ENCODE results near the gene EARS2. TPM values are rescaled to one million over a fixed set of nuclear protein-coding genes. Genes with fewer than 3 reads are reported as not detected.

Gene EARS2
- total RNA-seq, 1 donor = 32.6 TPM

DNA sequence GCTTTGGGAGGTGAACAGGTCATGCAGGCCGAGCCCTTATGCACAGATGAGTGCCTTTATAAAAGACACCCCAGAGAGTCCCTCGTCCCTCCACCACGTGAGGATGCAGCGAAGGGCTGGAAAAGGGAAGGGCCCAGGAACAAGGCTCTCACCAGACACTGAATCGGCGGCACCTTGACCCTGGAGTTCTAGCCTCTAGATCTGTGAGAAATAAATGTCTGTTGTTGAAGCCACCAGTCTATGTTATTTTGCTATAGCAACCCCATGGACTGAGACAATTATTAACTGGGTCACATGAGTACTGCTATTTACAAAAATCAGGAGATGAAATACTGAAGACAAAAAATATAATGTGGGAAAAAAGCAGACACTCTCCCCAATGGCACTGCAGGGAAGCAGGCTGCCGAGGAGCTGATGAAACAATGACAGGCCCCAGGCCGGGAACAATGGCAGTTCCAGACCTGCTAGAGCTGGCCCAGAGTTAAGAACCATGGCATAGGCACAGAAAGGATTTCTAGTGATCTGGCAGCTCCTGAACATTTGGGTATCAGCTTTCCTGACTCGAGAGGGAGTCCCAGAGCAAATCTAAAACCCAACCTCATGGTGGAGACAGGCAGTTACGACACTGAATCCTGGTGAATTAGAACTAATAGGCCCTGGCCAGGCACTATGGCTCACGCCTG, 29.0 kb downstream of the EARS2 start:
- peaks cover 61% of the 10 kb centered on the region for H3K36me3 ChIP-seq (ENCODE audit: insufficient read depth, low read length)
- no peaks in the 10 kb centered on the region for H3K27me3 ChIP-seq (ENCODE audit: insufficient read depth, low read length)
- H3K4me3 ChIP-seq (ENCODE audit: insufficient read depth, low read length) = no peak overlapping the region
- TF ChIP-seq CTCF (IDR thresholded peaks at IDR 0.05; ENCODE audit: extremely low read depth, low read depth, low read length) = no peak
- H3K27ac ChIP-seq (ENCODE audit: low read depth, low read length) = no peak overlapping the region
- no peaks in the 10 kb centered on the region for H3K9me3 ChIP-seq (ENCODE audit: low read depth, low read length)
- no peak overlapping the region for H3K4me2 ChIP-seq (ENCODE audit: insufficient read depth, low read length)
- DNase-seq (ENCODE audit: insufficient read length, low spot score, missing footprints) = no peak
- no peak overlapping the region for H2AFZ ChIP-seq (ENCODE audit: low read length)
- H3K79me2 ChIP-seq (ENCODE audit: insufficient read depth, low read length) = no peaks in the 10 kb centered on the region
- no peaks in the 10 kb centered on the region for H4K20me1 ChIP-seq (ENCODE audit: insufficient read depth, low read length)
- H3K4me1 ChIP-seq (ENCODE audit: insufficient read depth, low read length) = no peaks in the 10 kb centered on the region

GRCh38 chr16:23524886-23525285, 32.3 kb downstream of the EARS2 start:
- Histone ChIP-seq H3K9me3 (ENCODE audit: low read depth, low read length) (no peaks in the 10 kb centered on the region), H2AFZ (ENCODE audit: low read length) (no peak overlapping the region), H3K27me3 (ENCODE audit: insufficient read depth, low read length) (no peaks in the 10 kb centered on the region), H3K79me2 (ENCODE audit: insufficient read depth, low read length) (no peaks in the 10 kb centered on the region), H3K27ac (ENCODE audit: low read depth, low read length) (no peak overlapping the region), H3K4me1 (ENCODE audit: insufficient read depth, low read length) (no peaks in the 10 kb centered on the region), H3K4me3 (ENCODE audit: insufficient read depth, low read length) (no peak overlapping the region), H3K36me3 (ENCODE audit: insufficient read depth, low read length) (peaks cover 50% of the 10 kb centered on the region), H4K20me1 (ENCODE audit: insufficient read depth, low read length) (no peaks in the 10 kb centered on the region), H3K4me2 (ENCODE audit: insufficient read depth, low read length) (no peak overlapping the region)
- DNase-seq (ENCODE audit: insufficient read length, low spot score, missing footprints) = no peak
- TF ChIP-seq CTCF (IDR thresholded peaks at IDR 0.05; ENCODE audit: extremely low read depth, low read depth, low read length) = no peak

DNA sequence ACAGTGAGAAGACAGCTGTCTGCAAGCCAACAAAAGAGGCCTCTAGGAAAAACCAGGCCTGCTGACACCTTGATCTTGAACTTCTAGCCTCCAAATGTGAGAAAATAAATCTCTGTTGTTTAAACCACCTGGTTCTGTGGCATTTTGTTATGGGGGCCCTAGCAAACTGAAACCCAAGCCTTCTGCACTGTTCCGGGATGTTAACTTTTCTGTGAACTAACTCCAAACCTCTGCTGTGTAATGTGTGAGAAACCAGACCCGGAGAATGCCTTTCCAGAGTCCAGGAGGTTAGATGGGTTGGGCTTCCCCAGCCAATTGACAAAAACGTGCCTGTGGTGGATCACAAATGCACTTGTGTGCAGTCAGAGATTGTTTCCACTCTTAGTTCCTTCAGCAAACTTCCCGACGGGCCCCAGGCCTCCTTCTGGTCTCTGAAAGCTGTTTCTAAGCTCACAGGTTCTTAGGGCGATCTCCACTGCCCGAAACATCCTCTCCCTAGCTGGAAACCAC, 33.2 kb downstream of the EARS2 start:
- Histone ChIP-seq H3K4me2 (ENCODE audit: insufficient read depth, low read length) (no peak overlapping the region), H3K27me3 (ENCODE audit: insufficient read depth, low read length) (no peaks in the 10 kb centered on the region), H3K9me3 (ENCODE audit: low read depth, low read length) (no peaks in the 10 kb centered on the region), H3K4me3 (ENCODE audit: insufficient read depth, low read length) (no peak overlapping the region), H4K20me1 (ENCODE audit: insufficient read depth, low read length) (no peaks in the 10 kb centered on the region), H3K36me3 (ENCODE audit: insufficient read depth, low read length) (peaks cover 50% of the 10 kb centered on the region), H3K27ac (ENCODE audit: low read depth, low read length) (no peak overlapping the region), H3K79me2 (ENCODE audit: insufficient read depth, low read length) (no peaks in the 10 kb centered on the region), H2AFZ (ENCODE audit: low read length) (no peak overlapping the region), H3K4me1 (ENCODE audit: insufficient read depth, low read length) (no peaks in the 10 kb centered on the region)
- TF ChIP-seq CTCF (IDR thresholded peaks at IDR 0.05; ENCODE audit: extremely low read depth, low read depth, low read length) = no peak
- no peak for DNase-seq (ENCODE audit: insufficient read length, low spot score, missing footprints)

DNA sequence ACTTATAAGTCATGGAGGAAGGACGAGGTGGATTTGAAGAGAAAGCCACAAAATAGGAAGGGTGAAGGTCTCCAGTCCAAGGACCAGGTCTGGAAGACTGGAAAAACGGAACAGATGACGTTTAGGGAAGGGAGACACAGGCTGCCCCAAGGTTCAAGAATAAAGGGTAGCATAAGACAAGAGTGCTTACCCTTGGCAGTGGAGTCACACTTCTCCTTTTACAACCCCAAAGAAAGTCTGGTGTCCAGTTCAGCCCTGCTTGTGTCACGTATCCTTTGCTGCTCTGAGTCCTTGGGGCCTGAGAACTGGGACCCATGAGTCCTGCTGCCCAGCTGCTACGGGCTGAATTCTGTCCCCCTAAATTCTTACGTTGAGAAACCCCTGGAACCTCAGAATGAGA, 33.8 kb downstream of the EARS2 start:
- Histone ChIP-seq H3K27ac (ENCODE audit: low read depth, low read length) (no peak overlapping the region), H3K79me2 (ENCODE audit: insufficient read depth, low read length) (no peaks in the 10 kb centered on the region), H3K9me3 (ENCODE audit: low read depth, low read length) (no peaks in the 10 kb centered on the region), H3K27me3 (ENCODE audit: insufficient read depth, low read length) (no peaks in the 10 kb centered on the region), H2AFZ (ENCODE audit: low read length) (no peak overlapping the region), H3K4me2 (ENCODE audit: insufficient read depth, low read length) (no peak overlapping the region), H3K36me3 (ENCODE audit: insufficient read depth, low read length) (peaks cover 45% of the 10 kb centered on the region), H3K4me1 (ENCODE audit: insufficient read depth, low read length) (no peaks in the 10 kb centered on the region), H3K4me3 (ENCODE audit: insufficient read depth, low read length) (no peak overlapping the region), H4K20me1 (ENCODE audit: insufficient read depth, low read length) (no peaks in the 10 kb centered on the region)
- DNase-seq (ENCODE audit: insufficient read length, low spot score, missing footprints) = no peak
- no peak for TF ChIP-seq CTCF (IDR thresholded peaks at IDR 0.05; ENCODE audit: extremely low read depth, low read depth, low read length)
